ENCODE results near the gene RPL6.

Gene RPL6

DNA sequence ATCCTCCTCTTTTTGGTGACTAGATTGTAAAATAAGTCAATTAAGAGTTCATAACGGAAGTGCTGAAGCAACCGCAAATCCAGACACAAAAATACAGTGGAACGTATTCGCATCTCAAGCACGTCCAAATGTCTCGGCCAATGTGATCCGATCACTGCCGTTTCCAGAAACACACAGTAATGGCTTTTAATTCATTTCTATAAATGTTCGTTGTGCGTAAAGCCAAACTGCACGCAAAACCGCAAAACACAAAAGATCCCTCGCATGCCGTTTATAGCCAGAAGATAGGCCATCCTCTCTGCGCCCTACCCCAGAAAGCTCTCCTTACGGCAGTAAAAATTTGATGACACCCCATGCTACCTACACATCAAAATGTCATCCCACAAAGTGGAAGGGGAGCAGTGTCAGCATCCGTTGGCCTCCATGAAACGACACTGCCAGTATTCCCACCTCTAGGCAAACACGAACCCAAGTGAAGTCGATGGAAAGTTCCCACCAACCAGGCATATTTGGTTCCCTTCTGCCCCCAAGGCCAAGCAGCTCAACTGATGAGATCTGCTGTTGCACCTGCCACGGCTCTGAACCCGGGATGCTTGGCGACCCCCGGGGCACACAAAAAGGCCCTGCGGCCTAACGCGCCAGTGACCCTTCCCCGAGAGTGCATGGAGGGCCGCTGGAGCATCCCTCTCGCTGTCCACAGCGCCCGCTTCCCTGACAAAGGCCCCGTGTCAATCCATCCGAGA is 28.6 kb downstream of the RPL6 start:
- DNase-seq (ENCODE audit: low spot score) = peak; percentile 31

DNA sequence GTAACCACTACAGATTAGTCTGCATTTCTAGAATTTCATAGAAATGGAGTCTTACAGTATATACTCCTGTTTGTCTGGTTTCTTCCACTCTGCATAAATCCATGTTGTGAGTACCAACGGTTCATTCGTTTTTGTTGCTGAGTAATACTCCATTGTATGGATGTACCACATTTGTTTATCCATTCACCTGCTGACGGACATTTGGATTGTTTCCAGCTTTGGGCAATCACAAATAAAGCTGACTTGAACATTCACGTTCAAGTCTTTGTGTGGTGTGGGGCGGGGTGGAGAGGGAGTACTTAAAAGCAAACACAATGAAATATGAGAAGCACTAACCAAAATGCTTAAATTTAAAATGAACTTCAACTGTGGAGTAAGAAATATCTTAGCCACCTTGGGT is 34.3 kb downstream of the RPL6 start:
- no peak for DNase-seq (ENCODE audit: low spot score)

DNA sequence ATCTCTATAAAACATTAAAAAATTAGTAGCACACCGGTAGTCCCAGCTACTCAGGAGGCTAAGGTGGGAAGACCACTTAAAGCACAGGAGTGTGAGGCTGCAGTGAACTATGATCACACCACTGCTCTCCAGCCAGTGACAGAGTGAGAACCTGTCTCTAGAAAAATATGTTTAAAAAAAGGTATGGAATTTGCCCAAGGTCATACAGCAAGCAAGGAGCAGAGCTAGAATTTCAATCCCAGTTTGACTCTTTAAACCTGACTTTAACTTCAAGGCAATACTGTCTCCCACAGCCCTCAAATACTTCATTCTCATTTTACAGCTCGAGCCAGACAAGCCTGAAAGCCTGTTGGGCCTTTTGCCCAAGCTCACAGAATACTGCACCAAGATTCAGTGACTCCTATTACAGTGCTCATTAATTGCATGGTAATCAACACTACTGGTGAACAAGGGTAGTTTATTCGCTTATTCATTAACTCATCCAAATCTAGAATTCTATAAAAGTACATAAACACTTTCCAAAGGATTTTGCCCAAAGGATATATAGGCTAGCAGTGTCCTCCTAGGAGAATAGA is 35.2 kb downstream of the RPL6 start:
- DNase-seq (ENCODE audit: low spot score) = no peak

DNA sequence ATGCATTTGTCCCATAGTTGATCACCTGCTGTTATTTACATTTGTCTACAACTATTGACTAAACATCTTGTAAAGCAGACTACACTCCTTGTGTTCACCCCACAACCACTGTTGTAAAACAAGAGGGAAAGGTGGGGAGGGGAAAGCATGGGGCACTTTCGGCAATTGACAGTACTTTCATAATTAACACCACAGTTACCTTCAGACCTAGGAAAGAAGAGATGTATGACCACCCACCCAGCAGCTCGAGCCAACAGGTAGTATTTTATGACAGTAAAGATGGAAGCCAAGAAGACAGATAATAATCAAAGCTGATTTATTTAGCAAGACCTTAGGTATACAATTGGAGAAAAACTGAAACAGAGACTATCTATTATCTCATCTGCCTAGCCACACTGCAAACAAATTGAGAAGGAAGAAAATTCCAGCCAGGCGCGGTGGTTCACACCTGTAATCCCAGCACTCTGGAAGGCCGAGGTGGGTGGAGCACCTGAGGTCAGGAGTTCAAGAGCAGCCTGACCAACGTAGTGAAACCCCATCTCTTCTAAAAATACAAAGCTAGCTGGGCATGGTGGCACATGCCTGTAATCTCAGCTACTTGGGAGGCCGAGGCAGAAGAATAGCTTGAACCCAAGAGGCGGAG is 38.4 kb downstream of the RPL6 start:
- DNase-seq (ENCODE audit: low spot score) = no peak

DNA sequence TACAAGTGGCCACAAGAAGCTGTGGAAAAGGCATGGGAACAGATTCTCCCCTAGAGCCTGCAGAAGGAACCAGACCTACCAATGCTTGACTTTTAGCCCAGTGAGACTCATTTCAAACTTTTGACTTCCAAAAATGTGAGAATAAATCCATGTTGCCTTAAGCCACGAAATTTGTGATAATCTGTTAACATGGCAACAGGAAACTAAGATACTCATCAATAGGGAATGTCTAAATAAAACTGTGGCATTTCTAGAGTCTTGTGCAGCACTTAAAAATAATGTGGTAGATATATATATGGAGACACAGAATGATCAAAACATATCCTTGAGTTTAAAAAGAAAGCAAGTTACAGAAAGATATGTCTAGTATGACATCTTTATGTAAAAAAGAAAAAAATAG is 39.2 kb downstream of the RPL6 start:
- DNase-seq (ENCODE audit: low spot score) = no peak

DNA sequence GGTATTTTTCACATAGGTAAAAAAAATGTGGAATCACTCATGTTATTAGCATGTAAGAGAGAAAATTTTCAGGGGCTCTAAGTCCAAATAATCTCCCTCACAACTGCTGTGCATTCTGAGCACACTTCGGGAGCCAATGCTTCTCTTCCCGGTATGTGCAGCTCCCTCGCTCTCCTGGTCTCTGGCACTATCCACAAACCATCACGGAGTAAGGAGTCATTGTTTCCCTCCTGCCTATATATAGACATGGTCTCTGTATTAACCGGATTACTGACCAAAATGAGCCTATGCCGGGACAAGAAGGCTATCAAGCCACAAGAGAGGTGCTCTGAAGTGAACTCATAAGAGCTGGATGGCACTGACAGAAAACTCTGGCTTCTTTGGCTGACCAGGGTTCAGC is 40.5 kb downstream of the RPL6 start:
- DNase-seq (ENCODE audit: low spot score) = no peak

DNA sequence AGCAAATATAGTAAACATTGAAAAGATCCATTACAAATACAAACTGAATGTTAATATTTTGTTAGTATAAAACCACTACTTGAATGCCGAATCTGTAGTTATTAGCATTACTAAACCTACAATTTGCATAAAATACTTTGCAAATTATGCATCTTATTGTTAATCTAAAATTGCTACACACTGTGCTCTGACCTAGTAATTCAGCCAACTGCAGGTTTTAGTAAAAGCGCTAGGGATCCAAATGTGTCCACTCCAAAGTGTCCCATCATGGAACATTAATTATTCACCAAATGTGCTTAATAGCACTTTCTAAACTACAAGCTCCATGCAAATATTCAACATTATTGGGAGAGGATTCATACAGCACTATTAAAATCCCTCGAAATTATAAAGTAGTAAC is 41.4 kb downstream of the RPL6 start:
- DNase-seq (ENCODE audit: low spot score) = no peak

DNA sequence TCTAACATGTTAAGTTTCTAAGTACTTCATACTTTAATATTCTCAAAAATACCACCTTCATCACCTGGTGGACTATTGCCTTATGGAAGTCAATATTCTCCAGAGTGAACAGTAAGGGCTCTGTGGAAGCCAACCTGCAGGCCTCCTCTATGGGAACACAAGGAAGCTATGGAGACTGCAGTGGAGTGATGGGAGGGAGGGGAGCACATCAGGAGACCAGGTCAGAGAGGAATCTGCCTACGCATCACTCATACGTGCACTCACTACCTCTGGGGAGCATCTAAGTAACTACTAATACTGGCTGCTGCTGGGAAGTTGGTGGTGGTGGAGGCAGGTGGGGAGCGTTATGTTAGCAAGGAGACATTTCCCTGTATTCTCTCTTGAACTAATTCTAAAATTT is 47.1 kb downstream of the RPL6 start:
- DNase-seq (ENCODE audit: low spot score) = no peak

DNA sequence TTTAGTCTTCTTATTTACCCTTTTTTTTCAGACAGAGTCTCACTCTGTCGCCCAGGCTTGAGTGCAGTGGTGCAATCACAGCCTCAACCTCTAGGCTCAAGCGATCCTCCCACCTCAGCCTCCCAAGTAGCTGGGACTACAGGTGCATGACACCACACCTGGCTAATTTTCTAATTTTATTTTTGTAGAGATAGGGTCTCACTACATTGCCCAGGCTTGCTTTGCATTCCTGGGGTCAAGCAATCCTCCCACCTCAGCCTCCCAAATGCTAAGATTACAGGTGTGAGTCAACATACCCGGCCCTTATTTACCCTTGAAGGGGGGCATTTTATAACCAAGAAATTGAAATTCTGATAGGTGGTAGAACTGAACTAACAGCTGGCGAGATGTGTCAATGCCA is 48.1 kb downstream of the RPL6 start:
- no peak for DNase-seq (ENCODE audit: low spot score)

DNA sequence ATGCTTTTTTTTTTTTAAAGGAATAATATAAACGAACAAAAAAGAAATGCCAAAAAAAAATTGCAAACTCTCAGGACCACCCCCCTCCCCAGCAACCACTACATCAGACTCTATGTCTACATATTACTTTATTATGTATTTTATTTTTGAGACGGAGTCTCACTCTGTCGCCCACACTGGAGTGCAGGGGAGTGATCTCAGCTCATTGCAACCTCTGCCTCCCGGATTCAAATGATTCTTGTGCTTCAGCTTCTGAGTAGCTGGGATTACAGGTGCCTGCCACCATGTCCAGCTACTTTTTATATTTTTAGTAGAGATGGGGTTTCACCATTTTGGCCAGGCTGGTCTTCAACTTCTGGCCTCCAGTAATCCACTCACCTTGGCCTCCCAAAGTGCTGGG is 50.1 kb downstream of the RPL6 start:
- no peak for DNase-seq (ENCODE audit: low spot score)

DNA sequence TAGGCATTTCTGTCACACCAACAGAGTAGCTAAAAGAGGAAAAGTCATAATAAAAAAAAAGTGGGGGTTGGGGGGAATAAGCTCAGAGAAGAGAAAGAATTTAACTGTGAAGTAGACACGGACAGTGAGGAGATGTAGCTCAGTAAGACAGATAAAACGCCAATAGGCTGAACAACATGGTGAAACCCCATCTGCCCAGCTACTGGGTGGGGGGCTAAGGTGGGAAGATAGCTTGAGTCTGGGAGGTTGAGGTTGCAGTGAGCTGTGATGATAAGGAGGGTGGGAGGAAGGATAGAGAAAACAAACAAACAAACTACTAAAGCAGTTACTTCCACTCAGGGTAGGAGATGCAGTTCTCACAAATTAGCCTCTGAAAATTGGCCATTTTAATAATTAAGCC is 52.2 kb downstream of the RPL6 start:
- no peak for DNase-seq (ENCODE audit: low spot score)
